Measurements from ENCODE around the gene COL4A3.
"Not testable (repeated sequence)": the region's sequence is repeated elsewhere in the genome, so short reads cannot be mapped to it uniquely, and the experiment has no call there.

The COL4A3 gene

DNA sequence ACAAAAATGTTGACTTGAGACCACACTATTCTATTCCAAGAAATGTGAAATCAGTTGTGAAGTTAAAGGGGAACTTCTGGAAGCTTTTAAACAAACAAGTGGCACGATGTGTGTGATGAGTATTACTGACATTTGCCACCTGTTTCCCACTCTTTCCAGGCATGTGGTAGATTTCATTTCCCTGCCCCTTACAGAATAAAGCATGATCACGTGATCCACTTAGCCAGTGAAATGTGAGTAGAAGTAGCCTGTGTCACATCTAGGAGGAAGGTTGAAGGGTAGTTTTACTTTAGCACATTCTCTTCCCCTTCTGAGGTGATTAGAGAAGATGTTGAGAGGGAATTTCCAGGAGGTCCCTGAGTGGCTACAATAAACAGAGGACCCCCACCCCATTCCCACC is 4.3 kb upstream of the COL4A3 start:
- DNase-seq = no peak

DNA sequence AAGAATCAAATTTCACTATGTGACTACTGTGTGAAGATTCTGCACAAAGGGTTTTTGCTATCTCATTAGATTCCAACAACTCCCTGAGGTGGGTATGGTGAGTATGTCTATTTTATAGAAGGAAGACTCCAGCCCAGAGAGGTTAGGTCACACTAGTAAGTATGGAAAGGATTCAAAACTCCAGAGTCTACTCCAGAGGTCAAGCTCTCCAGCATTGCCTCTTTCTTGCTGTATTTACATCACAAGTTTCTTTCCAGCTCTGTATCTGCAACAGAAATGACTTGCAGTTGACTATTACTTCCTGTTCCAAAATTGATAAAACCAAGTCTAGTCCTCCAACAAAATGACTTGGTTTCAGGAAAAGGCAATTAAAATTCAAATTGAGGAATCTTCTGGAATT is 2.5 kb upstream of the COL4A3 start:
- no peak for DNase-seq

DNA sequence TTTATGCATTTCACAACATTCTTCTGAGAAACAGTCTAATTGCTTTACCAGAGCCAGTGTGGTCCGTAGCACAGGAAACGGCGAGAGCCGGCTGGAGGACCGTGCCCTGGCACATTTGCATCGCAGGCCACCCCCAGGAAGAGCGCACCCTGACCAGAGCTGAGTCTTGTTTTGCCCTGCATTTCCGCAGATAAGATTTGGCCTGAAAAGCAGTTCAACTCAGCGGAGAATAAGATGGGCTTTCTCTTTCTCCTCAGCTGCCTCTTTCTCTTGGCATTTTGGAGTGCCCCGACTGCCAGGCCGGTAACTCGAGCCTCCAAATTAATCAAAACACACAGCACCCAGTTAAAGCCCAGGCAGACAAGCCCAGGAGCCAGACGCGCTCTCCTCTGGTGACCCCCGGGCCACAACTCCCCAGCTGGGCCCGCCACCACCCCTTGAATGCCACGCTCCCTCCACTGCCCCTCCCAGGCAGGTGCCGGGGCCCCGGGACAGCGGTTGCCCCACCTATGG is 883 bp upstream of the COL4A3 start:
- no peak for DNase-seq

DNA sequence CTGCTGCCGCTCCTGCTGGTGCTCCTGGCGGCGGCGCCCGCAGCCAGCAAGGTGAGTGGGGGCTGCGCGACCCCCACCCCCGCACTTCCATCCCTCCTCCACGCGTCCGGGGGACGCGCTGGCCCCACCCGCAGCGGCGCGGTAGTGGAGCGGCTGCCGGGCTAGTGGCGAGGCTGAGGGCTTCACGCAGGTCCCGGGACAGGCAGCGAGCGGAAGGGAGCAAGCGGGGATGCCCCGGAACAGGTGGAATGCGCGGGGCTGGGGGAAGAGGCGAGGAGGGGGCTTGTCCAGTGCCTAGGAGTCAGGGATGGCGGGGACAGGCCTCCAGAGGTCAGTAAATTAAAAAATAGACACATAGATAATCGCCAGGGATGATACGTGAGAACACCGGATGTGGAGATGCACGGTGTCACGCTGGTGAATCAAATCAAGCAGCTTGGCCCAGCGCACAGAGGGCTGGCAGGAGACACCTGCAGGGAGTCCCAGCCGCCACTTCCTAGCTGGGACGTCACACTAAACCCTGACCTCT is 403 bp downstream of the COL4A3 start:
- DNase-seq = no peak

DNA sequence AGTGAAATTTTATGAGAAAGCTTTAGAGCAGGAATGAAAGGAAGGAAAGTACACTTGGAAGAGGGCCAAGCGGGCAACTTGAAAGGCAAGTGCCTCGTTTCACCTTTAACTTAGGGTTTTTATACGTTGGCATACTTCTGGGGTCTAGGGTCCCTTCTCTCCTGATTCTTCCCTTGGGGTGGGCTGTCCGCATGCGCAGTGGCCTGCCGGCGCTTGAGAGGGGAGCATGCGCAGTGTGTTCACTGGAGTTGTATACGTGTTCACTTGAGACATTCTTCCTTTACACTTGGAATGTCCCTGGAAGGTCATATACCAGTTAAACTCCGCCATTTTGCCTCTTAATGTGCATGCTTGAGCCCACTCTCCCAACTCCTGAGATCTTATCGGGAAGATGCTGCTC is 7.4 kb downstream of the COL4A3 start:
- not testable (repeated sequence) for DNase-seq

DNA sequence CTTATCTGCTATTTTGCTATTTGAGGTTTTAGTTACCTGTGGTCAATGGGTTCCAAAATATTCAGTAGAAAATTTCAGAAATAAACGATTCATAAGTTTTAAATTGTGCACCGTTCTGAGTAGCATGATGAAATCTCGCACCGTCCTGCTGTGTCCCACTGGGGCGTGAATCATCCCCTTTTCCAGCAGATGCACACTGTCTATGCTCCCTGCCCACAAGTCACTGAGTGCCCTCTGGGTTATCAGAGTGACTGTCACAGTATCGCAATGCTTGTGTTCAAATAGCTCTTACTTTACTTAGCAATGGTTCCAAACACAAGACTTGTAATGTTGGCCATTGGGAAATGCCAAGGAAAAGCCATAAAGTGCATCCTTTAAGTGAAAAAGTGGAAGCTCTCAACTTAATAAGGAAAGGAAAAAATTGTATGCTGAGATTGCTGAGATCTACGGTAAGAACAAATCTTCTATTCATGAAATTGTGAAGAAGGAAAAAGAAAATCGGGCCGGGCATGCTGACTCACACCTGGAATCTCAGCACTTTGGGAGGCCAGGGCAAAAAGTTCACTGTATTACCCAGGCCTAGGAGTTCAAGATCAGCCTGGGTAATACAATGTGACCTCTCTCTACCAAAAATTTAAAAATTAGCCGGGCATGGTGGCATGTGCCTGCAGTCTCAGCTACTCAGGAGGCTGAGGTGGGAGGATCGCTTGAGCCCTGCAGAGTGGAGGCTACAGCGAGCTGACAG is 13.3 kb downstream of the COL4A3 start:
- DNase-seq = no peak

DNA sequence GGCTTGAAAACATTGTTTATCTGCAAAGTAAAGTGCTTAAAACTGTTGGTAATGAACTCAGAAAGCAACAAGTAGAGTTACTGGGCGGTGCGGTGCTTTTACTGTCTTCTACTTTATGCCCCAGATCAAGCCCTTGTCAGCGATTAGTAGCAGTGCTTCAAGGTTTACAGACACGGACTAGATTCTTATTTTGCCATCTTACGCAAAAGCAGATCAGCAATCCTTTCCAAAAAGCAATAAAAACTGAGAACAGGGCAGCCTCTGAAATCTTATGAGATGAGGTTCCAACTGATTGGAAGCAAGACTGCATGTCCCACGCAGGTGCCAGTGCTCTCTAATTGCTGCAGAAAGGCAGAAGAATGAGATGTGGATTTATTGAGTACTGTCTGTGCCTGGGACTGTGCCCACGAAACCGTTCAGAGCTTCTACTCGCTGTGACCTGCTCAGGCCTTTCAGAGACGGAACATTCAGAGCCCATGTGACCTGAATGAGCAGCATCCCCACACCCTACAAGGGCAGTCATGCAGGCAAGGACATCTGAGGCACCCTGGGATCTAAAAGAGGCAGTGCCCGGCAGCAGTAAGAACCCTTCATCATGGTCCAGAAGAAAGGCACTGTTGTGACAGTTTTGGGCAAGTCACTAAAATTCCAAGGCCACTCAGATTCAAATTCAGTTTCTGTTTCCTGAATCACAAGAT is 15.7 kb downstream of the COL4A3 start:
- DNase-seq = no peak

DNA sequence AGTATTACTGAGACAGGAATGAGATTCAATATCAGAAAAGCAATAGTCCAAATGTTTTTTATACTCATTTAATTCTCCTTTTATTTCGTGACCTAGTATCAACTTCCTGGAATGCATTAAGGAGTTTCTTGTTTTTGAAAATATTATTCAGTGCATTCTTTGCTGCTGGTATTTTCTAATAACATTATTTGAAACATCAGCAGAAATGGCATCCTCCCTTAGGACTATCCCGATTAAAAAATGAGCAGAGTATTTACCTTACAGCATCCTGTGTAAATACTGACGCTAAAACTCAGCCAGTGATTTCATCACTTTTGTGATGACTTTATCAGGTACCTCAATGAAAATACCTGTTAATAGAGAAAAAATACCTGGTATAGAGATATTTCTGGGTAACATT is 16.3 kb downstream of the COL4A3 start:
- DNase-seq = no peak

DNA sequence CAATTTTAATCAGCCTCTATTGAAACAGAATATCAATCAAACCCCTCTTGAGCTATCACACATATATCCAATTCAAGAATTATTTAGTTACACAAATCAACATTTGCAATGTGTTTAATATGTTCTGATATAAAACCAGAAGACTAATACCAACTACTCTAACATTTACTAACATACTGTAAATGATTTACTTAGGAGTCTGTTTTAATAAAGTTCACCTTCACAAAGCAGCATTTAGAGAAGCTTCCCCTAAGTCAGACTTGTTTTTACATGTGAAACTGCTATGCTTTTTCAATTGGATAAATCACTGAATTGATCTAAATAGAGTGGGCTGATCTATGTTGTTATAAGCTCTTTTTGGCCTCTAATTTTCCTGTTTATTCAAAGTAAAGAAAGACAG is 18.3 kb downstream of the COL4A3 start:
- DNase-seq = no peak

DNA sequence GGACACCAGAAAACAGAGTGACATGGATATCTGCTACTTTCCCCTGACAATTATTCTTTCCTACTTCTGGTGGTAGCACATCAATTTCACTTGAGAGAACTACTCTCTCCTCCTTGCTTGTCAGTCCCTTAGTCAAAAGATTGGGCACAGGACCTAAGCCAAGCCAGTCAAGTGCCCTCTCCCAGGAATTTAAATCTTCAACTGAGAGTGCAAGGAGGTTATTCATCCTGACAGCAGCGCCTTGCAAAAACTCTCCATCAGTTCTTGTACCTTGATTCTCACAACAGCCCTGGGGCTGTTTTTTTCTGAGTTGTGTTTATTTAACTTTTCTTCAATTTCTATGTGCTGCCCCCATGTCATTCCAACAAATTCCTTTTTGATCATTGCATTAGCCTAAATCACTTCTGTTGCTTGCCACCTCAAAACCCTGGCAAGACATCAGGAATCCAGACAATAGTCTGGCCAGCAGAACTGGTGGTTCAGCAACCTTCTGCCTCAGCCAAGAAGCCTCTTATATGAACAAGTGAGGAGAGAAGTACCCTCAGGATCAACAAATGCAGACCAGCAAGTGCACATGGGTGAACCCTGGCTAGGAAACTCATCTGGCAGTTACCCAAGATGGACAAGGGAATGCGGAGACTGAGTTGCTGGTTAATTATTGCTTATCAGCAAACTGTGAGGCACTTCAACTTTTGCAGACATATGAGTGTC is 19.4 kb downstream of the COL4A3 start:
- peak in 1 of 2 experiments; percentile 24 for DNase-seq

DNA sequence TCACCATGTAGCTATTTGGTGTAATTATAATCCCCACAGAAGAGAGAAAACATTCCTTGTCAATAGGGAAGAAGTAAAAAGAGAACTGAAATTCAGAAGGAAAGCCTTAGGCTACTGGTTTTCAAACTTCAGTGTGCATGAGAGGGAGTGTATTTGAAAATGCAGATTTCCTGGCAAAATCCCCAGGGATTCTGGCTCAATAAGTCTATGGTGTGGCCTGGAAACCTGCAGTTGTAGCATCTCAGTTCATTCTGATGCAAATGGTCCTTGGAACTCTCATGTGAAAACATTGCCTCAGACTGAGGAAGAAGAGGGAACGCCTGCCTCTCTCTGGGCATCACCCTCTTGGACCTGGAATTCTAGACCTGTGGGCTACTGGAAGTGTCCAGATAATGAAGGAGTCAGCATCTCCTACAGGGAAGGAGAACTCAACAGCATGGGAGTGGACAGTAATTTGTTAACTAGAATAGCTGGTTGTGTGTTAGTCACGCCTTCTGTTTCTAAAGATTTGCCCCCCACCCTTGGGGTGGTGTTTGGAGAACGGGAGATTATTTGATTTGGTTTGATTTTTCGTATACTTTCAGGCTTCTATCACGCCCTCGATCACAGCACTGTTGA is 21.3 kb downstream of the COL4A3 start:
- no peak for DNase-seq

DNA sequence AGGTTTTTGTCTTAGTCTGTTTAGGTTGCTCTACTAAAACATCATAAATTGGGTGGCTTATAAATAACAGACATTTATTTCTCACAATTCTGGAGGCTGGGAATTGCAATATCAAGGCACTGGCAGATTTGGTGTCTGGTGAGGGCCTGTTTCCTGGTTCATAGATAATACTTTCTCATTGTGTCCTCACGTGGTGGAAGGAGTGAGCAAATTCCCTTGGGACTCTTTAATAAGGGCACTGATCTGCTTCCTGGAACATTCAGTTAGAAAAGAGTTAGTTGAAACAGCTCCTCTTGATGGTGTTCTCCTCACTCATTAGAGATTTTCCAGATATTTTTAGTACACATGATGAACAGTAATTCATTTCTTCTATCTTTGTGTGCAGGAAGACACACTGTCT is 22.3 kb downstream of the COL4A3 start:
- DNase-seq = no peak

DNA sequence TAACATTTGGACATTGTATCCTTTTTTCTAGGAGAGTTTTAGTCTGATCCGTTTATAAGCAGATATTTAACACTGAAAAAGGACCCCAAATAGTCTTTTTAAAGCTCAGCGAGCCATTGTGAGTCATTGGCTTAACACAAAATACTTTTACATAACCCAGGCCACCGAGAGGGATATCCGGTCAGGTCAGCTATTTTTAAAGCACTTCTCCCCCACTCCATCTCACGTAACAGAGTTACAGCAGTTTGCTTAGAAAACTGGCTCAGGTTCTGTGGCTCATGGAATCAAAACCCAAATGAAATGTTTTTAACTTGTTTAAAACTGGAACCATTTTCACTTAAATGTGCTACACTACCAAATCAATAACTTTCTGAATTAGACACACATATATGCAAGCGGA is 23.9 kb downstream of the COL4A3 start:
- DNase-seq = no peak

DNA sequence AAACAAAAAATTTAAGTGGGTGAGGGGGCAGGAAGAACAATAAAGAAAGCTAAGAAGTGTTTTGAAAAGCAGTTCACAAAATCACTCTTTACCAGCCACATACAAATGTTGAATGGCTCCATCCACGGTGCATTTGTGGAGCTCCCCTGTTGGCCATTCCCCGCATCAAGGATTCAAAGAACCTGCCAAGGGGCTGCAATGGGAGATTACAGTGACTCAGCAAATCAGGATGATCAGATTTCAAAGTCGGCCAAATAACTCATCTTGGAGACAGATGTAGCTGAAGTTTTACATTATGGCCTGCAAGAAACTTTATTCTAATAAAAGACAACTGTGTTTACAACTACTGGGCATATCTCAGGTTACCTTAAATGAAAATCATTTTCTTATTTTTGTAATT is 26.9 kb downstream of the COL4A3 start:
- DNase-seq = peak in 1 of 2 experiments; percentile 30

DNA sequence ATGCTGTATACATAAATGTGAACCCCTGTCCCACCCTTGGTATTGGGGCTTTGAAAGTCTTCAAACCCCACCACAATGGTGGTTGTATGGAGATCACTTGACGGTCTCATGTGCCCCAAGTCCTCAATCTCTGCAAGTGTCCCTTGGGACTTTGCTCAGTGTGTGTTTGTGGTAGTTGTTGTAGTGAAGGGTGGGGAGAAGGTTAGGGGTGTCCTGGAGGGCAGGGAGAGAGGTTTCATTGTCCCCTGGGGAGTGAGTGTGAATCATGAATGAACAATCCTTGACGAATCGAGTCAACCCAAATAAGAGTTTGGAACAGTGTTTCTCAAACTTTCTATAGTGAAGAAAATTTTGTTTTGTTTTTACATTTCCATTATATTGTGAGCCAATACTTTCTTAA is 28.1 kb downstream of the COL4A3 start:
- DNase-seq = no peak

DNA sequence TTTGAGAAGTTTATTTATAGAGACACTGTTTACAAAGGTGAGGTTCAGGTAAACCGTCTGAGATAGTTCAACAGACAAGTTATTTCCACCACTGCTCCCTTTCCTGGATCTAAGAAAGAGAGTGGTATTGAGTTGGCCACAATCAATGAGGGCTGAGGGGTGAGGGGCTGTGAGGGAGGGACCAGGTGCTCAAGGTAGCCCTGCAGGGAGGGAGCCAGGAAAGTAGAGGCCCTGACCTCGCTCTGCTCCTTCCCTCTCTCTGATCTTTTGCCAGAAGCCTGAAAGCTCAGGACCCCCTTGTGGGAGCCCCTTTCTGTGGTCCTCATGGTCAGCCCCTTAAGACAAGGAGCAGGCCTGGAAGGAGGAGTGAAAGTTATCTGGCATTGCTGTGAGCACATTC is 29.8 kb downstream of the COL4A3 start:
- DNase-seq = no peak

DNA sequence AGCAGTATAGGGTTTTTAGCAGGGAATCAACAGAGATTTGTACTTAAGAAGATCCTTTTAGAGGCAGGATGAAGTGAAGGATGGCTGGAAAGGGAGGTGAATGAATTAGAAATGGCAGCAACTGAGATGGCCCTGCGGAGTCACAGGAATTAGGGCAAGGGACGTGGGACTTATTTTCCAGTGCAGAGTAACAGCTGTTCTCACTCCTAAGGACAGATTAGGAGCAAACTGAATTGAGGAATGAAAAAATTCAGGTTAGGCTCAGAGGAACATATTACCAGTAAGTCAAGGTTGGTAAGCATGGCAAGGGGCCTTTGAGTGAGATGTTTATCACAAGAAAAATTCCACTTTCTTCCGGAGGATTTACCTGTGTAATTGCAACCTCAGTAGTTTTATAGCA is 34.4 kb downstream of the COL4A3 start:
- no peak for DNase-seq

DNA sequence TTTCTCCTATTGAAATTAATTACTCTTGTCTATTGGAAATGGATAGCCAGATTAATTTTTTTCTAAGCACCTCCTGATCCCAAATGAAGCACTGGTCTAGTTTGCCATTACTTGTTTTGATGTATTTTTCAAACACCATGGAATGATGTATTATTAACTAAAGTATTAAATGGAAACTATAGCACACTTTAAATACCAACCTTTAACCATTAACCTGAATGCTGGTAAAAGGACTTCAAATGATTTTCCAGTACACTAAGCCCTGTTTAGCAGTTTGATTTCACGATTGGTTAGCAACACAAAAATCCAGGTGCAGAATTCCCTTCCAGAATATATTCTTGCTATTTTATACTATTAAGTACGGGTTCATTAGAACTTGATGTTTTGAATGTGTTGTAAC is 37.3 kb downstream of the COL4A3 start:
- DNase-seq = no peak

DNA sequence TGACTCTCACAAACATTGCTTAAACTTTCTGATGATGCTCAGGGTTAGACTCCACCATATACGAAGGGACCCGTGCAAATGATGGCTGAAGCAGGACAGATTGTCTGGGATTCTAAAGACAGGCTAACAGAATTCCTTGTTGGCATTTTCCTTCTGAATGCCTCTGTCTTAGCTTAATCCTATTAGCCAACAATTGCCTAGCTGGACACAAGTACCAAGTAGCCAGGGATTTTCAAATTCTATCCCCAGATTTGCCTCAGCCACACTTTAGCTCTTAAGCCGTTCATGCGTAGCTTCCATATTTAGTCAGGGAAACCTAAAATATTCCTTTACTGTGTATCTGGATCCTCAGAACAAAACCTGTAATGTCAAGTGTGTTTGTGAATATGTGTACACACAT is 40.0 kb downstream of the COL4A3 start:
- no peak for DNase-seq

DNA sequence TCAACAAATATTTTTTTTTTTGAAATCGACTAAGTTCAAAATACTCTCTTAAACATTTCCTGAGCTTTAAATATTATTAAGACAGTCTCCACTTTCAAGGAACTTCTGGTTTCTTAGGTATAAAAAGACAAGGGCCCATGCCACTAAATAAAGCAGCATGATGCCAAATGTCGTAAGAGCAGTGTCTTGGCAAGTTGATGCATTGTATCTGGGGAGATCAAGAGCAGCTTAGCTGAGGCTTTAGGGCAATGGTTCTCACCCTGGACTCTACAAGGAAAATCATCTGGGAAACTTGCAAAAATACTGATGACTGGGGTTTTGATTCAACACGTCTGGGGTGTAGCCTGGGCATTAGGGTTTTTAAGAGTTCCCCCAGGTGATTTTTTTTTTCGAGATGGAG is 41.3 kb downstream of the COL4A3 start:
- no peak for DNase-seq

DNA sequence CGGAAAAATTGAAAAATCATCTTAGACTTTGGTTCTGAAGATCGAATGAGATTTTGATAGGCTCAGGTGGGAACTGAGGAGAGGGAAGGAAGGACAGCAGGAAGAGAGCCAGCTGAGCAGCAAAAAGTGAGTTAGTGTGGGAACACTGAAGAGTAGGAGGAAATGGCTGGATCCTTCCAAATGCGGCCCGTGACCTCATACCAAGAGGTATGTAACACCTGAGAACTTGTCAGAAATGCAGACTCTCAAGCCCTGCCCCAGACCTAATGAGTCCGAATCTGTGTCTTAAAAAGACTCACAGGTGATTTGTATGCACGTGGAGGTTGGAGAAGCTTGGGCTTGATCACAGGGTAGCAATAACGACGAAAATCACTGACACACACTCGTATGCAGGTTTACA is 42.0 kb downstream of the COL4A3 start:
- DNase-seq = no peak

DNA sequence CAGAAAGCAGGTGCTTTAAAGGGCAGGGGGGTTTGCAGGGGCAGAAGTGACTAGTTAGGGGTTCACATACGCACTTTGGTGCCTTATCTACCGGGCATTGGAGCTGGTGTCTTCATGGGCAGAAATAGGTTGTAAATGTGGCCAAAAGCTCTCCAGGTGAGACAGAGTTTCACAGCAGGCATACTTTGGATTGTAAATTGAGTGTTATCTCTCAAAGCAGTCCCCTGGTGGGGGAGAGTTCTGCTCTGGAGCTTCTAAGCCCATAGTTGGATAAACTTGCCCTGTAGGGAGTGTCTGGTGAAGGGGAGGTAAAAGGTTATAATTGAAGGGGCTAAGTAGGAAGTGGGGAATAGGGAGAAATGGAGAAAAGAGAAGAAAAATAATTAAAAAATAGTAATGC is 43.1 kb downstream of the COL4A3 start:
- no peak for DNase-seq

DNA sequence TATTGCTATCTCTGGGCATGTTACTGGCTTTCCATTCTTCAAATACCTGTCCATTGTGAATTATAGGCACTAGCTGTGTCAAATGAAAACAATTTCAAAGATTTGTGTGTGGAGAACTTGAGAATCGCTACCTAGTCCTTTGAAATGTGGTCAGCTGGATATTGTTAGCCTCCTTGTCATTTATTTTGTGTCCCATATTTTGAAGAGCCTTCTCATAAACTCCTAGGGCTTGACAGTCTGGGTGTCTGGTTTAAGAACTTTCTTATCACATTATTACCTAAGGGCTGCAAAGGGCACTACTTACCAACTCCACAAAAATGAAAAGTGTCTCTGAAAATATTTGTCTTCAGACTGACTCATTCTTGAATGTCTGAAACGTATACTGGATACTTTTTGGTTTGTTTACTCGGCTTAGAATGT is 50.2 kb downstream of the COL4A3 start:
- no peak for DNase-seq
